ENCODE data around the gene TSFM. TPM values are rescaled to one million over a fixed set of nuclear protein-coding genes. Genes with fewer than 3 reads are reported as not detected.
A peak's percentile ranks its signal among the peaks of the same experiment; 100 is the strongest.

The TSFM gene
- total and polyA plus RNA-seq, 2 of the 13 experiments (the other 11 are each of a cell fraction or from before 2014, with no cell fraction given), result 29.8 to 68.3 TPM

DNA sequence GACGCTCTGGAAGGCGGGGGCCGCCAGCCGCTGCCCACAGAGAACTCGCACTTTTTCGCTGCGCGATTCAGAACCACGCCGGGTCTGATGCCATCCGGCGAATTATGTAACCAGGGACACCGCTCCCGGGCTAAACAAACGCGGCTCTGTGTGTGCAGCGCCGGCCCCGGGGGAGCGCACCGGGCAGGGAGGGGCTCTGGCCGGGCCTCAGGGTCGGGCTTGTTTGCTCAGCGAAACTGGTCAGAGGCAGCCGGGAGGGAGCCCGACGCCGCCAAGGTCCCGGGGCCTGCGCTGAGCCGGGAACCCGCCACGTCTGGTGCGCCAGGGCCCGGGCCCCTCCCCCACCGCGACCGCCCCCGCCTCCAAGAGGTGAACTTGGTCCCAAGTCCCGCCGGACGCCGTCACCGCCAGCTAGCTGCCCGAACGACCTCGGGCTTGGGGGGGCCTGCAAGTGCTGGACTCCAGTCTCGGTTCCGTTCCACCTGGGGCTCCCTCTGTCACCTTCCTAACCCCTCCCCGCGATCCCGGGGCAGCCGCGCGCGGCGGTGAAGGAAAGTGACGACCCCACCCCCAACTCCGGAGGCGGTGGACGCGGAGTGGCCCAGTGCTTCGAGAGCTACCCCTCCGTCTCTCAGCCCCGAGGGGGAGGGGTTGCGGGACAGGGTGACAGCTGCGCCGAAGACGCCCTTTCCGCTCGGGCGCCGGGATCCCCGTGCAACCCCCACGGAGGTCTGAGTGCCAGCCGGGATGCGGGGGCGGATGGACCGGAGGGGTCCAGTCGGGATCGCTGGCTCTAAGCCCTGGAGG is 63.1 kb downstream of the TSFM start (continued):
- TF ChIP-seq, protein P1, sequence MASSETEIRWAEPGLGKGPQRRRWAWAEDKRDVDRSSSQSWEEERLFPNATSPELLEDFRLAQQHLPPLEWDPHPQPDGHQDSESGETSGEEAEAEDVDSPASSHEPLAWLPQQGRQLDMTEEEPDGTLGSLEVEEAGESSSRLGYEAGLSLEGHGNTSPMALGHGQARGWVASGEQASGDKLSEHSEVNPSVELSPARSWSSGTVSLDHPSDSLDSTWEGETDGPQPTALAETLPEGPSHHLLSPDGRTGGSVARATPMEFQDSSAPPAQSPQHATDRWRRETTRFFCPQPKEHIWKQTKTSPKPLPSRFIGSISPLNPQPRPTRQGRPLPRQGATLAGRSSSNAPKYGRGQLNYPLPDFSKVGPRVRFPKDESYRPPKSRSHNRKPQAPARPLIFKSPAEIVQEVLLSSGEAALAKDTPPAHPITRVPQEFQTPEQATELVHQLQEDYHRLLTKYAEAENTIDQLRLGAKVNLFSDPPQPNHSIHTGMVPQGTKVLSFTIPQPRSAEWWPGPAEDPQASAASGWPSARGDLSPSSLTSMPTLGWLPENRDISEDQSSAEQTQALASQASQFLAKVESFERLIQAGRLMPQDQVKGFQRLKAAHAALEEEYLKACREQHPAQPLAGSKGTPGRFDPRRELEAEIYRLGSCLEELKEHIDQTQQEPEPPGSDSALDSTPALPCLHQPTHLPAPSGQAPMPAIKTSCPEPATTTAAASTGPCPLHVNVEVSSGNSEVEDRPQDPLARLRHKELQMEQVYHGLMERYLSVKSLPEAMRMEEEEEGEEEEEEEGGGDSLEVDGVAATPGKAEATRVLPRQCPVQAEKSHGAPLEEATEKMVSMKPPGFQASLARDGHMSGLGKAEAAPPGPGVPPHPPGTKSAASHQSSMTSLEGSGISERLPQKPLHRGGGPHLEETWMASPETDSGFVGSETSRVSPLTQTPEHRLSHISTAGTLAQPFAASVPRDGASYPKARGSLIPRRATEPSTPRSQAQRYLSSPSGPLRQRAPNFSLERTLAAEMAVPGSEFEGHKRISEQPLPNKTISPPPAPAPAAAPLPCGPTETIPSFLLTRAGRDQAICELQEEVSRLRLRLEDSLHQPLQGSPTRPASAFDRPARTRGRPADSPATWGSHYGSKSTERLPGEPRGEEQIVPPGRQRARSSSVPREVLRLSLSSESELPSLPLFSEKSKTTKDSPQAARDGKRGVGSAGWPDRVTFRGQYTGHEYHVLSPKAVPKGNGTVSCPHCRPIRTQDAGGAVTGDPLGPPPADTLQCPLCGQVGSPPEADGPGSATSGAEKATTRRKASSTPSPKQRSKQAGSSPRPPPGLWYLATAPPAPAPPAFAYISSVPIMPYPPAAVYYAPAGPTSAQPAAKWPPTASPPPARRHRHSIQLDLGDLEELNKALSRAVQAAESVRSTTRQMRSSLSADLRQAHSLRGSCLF (CRISPR knock-in tag; IDR thresholded peaks at IDR 0.05; ENCODE audit: borderline replicate concordance), result no peak
- TF ChIP-seq ZMYM3 (CRISPR knock-in tag; IDR thresholded peaks at IDR 0.05) (peak; percentile 40; the same call in 1 of the 2 replicates), AHR (CRISPR knock-in tag; IDR thresholded peaks at IDR 0.05) (no peak), RNF2 (conservative IDR thresholded peaks at IDR 0.05; ENCODE audit: low read depth) (no peak), ZBTB7B (CRISPR knock-in tag; IDR thresholded peaks at IDR 0.05) (peak; percentile 87), CREM (IDR thresholded peaks at IDR 0.05) (no peak; the same call in 1 of the 2 replicates), CREM (CRISPR knock-in tag; IDR thresholded peaks at IDR 0.05) (no peak), HMG20A (CRISPR knock-in tag; IDR thresholded peaks at IDR 0.05; ENCODE audit: borderline replicate concordance) (peak; percentile 52; the same call in 1 of the 2 replicates), ATAD3A (CRISPR knock-in tag; IDR thresholded peaks at IDR 0.05) (no peak), PCBP2 (optimal IDR thresholded peaks at IDR 0.05; ENCODE audit: low read depth, low read length, poor library complexity, severe bottlenecking) (no peak), KAT8 (CRISPR knock-in tag; IDR thresholded peaks at IDR 0.05) (peak; percentile 70), ZNF720 (CRISPR knock-in tag; IDR thresholded peaks at IDR 0.05) (no peak), ZSCAN20 (CRISPR knock-in tag; IDR thresholded peaks at IDR 0.05; ENCODE audit: borderline replicate concordance) (0 out of 2 replicates have a peak, but pooled peaks have one; percentile 47), ZNF251 (CRISPR knock-in tag; IDR thresholded peaks at IDR 0.05) (no peak), ZNF772 (CRISPR knock-in tag; IDR thresholded peaks at IDR 0.05) (peak; percentile 65), MYNN (CRISPR knock-in tag; IDR thresholded peaks at IDR 0.05; ENCODE audit: low read depth) (no peak), ZKSCAN1 (IDR thresholded peaks at IDR 0.05; ENCODE audit: low read length) (no peak), CEBPG (CRISPR knock-in tag; IDR thresholded peaks at IDR 0.05) (peak; percentile 80), SMAD1 (CRISPR knock-in tag; IDR thresholded peaks at IDR 0.05; ENCODE audit: borderline replicate concordance, low read depth) (0 out of 2 replicates have a peak, but pooled peaks have one; percentile 32), ZNF337 (CRISPR knock-in tag; IDR thresholded peaks at IDR 0.05; ENCODE audit: borderline replicate concordance, low read depth) (peak; percentile 46; the same call in 1 of the 2 replicates), SATB2 (CRISPR knock-in tag; IDR thresholded peaks at IDR 0.05) (no peak), MEIS2 (CRISPR knock-in tag; IDR thresholded peaks at IDR 0.05) (no peak; the same call in 1 of the 2 replicates)
- TF ChIP-seq, protein P2, sequence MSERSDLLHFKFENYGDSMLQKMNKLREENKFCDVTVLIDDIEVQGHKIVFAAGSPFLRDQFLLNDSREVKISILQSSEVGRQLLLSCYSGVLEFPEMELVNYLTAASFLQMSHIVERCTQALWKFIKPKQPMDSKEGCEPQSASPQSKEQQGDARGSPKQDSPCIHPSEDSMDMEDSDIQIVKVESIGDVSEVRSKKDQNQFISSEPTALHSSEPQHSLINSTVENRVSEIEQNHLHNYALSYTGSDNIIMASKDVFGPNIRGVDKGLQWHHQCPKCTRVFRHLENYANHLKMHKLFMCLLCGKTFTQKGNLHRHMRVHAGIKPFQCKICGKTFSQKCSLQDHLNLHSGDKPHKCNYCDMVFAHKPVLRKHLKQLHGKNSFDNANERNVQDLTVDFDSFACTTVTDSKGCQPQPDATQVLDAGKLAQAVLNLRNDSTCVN (CRISPR knock-in tag; IDR thresholded peaks at IDR 0.05; ENCODE audit: borderline replicate concordance), result no peak
- TF ChIP-seq, protein P3, sequence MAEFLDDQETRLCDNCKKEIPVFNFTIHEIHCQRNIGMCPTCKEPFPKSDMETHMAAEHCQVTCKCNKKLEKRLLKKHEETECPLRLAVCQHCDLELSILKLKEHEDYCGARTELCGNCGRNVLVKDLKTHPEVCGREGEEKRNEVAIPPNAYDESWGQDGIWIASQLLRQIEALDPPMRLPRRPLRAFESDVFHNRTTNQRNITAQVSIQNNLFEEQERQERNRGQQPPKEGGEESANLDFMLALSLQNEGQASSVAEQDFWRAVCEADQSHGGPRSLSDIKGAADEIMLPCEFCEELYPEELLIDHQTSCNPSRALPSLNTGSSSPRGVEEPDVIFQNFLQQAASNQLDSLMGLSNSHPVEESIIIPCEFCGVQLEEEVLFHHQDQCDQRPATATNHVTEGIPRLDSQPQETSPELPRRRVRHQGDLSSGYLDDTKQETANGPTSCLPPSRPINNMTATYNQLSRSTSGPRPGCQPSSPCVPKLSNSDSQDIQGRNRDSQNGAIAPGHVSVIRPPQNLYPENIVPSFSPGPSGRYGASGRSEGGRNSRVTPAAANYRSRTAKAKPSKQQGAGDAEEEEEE (CRISPR knock-in tag; IDR thresholded peaks at IDR 0.05; ENCODE audit: borderline replicate concordance), result no peak
